HepG2 (cell line): Measurements from ENCODE around the gene CACNA1G.

Source experiments
- HNRNPL ChIP-seq: fragments of 200-400 bp; formaldehyde crosslinking; IDR thresholded peaks from 2 replicates; pipeline ENCODE4 v1.6.1; 2017; ENCODE audit warnings: mild to moderate bottlenecking, low read depth, low read length
- MED8 ChIP-seq: sonication (generic); formaldehyde crosslinking; IDR thresholded peaks from 2 replicates; pipeline ENCODE4 v1.8.1; 2023; ENCODE audit warnings: mild to moderate bottlenecking, missing genetic modification reagents; ENCODE audit not compliant: insufficient replicate concordance
- MLLT10 ChIP-seq: sonication (generic); formaldehyde crosslinking; IDR thresholded peaks from 2 replicates; pipeline ENCODE4 v1.4.0; 2020; ENCODE audit warnings: missing genetic modification reagents
- POLR2AphosphoS5 ChIP-seq: IDR thresholded peaks from 2 replicates; pipeline ENCODE4 v1.6.1; 2012; ENCODE audit warnings: low read depth, low read length
- ZNF878 ChIP-seq: sonication (generic); formaldehyde crosslinking; IDR thresholded peaks from 2 replicates; pipeline ENCODE4 v1.8.1; 2023; ENCODE audit warnings: mild to moderate bottlenecking, missing genetic modification reagents, moderate library complexity

DNA sequence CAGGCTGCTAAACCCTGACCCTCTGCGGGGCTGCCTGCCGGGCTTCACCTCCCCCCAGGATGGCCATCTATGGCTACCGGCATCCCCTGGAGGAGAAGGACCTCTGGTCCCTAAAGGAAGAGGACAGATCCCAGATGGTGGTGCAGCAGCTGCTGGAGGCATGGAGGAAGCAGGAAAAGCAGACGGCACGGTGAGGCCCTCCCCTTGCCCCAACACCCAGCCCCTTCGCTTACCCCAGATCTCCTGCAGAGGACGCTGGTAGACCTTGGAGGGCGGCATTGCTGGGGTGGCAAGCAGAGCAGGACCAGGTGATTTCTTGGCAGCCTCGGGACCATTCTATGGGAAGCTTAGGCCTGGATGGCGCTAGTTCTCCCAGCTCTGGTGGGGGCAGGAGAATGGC, 98.7 kb downstream of the CACNA1G start:
- TF ChIP-seq ZNF878 (CRISPR knock-in tag) = no peak
- TF ChIP-seq MLLT10 = no peak
- no peak for TF ChIP-seq HNRNPL
- TF ChIP-seq MED8 (CRISPR knock-in tag) = no peak
- TF ChIP-seq POLR2AphosphoS5 = no peak
